Measurements from ENCODE around the gene SSUH2. TPM values are rescaled to one million over a fixed set of nuclear protein-coding genes. Genes with fewer than 3 reads are reported as not detected.
"Not testable (repeated sequence)": the region's sequence is repeated elsewhere in the genome, so short reads cannot be mapped to it uniquely, and the experiment has no call there.

Gene SSUH2, protein sequence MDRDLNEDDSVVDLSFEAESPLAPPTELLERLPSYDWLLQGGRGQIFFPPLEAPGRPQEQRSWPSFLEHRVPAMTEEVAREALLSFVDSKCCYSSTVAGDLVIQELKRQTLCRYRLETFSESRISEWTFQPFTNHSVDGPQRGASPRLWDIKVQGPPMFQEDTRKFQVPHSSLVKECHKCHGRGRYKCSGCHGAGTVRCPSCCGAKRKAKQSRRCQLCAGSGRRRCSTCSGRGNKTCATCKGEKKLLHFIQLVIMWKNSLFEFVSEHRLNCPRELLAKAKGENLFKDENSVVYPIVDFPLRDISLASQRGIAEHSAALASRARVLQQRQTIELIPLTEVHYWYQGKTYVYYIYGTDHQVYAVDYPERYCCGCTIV
- not detected in 2 replicates for total RNA-seq

DNA sequence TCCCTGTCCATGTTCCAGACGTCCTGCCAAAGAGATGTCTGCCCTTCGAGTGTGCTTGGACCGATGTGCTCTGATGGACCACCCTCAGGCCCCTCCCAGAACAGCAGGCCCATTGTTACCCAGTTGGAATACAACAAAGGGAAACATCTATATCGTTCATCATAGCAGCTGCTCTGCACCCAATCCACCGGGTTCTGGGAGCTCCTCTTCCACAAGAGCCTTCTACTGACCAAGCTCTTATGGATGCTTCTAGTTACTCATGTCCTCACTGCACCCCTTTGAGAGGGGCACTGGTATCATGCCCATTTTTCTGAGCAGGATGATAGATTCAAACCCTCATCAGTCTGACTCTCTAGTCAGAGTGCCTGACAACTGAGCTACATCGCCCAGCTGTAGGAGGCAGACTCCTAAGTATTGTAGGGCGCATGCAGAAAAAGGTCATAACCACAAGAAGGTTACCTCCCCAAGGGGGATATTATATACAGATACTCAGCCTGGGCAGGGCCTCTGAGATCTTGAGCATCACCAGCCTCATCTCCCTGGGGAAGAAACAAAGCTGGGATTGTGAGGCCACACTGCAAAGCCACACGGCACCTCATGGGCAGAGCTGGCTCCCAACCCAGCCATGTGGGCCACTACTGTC lies at the start of gene SSUH2:
TSS of gene SSUH2 (minus strand) at position 51 of the 643 bp plus-strand sequence. CDS start at position 11, 40 bp downstream.
- Histone ChIP-seq H3K9me3 (ENCODE audit: low read depth, low read length) (no peaks in the 10 kb centered on the region), H3K36me3 (ENCODE audit: insufficient read depth, low read length) (no peaks in the 10 kb centered on the region), H3K4me2 (ENCODE audit: insufficient read depth, low read length) (no peak within 1 kb of the TSS), H2AFZ (ENCODE audit: low read length) (no peak within 1 kb of the TSS), H3K79me2 (ENCODE audit: insufficient read depth, low read length) (no peaks in the 10 kb centered on the region), H3K27me3 (ENCODE audit: insufficient read depth, low read length) (peaks cover 31% of the 10 kb centered on the region), H3K4me3 (ENCODE audit: insufficient read depth, low read length) (no peak within 1 kb of the TSS), H3K4me1 (ENCODE audit: insufficient read depth, low read length) (no peaks in the 10 kb centered on the region), H4K20me1 (ENCODE audit: insufficient read depth, low read length) (no peaks in the 10 kb centered on the region), H3K27ac (ENCODE audit: low read depth, low read length) (no peak within 1 kb of the TSS)
- TF ChIP-seq, protein P1, sequence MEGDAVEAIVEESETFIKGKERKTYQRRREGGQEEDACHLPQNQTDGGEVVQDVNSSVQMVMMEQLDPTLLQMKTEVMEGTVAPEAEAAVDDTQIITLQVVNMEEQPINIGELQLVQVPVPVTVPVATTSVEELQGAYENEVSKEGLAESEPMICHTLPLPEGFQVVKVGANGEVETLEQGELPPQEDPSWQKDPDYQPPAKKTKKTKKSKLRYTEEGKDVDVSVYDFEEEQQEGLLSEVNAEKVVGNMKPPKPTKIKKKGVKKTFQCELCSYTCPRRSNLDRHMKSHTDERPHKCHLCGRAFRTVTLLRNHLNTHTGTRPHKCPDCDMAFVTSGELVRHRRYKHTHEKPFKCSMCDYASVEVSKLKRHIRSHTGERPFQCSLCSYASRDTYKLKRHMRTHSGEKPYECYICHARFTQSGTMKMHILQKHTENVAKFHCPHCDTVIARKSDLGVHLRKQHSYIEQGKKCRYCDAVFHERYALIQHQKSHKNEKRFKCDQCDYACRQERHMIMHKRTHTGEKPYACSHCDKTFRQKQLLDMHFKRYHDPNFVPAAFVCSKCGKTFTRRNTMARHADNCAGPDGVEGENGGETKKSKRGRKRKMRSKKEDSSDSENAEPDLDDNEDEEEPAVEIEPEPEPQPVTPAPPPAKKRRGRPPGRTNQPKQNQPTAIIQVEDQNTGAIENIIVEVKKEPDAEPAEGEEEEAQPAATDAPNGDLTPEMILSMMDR (IDR thresholded peaks at IDR 0.05; ENCODE audit: extremely low read depth, low read depth, low read length): no peak
- no peak for DNase-seq (ENCODE audit: insufficient read length, low spot score, missing footprints)

DNA sequence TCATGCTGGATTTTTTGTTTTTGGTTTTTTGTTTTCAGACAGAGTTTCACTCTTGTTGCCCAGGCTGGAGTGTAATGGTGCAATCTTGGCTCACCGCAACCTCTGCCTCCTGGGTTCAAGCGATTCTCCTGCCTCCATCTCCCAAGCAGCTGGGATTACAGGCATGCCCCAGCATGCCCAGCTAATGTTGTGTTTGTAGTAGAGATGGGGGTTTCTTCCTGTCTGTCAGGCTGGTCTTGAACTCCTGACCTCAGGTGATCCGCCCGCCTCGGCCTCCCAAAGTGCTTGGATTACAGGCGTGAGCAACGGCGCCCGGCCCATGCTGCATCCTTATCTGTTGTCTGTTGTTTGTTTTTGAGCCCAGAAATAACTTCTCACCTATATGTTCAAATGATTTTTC lies 46.7 kb upstream of the SSUH2 start:
- not testable (repeated sequence) for H3K4me2 ChIP-seq (ENCODE audit: insufficient read depth, low read length); H3K79me2 ChIP-seq (ENCODE audit: insufficient read depth, low read length); H3K27me3 ChIP-seq (ENCODE audit: insufficient read depth, low read length); H3K4me3 ChIP-seq (ENCODE audit: insufficient read depth, low read length); H3K9me3 ChIP-seq (ENCODE audit: low read depth, low read length); H3K27ac ChIP-seq (ENCODE audit: low read depth, low read length); H3K36me3 ChIP-seq (ENCODE audit: insufficient read depth, low read length); H3K4me1 ChIP-seq (ENCODE audit: insufficient read depth, low read length); H2AFZ ChIP-seq (ENCODE audit: low read length); DNase-seq (ENCODE audit: insufficient read length, low spot score, missing footprints); H4K20me1 ChIP-seq (ENCODE audit: insufficient read depth, low read length)

DNA sequence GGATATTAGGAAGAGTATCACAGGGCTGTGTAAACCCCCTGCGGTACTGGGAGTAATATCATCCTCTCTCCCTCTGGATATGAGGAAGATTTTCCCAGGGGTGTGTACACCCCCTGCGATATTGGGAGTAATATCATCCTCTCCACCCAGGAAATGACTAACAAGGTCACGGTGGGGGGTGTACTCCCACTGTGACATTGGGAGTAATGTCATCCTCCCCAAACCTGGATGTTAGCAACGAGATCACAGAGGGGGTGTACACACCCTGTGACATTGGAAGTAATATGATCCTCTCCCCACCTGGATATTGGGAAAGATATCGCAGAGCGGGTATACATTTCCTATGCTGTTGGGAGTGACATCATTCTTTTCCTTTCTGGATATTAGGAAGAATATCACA lies 40.4 kb upstream of the SSUH2 start:
- DNase-seq (ENCODE audit: insufficient read length, low spot score, missing footprints); H4K20me1 ChIP-seq (ENCODE audit: insufficient read depth, low read length); H3K4me2 ChIP-seq (ENCODE audit: insufficient read depth, low read length); H3K36me3 ChIP-seq (ENCODE audit: insufficient read depth, low read length); H2AFZ ChIP-seq (ENCODE audit: low read length); H3K4me1 ChIP-seq (ENCODE audit: insufficient read depth, low read length); H3K27me3 ChIP-seq (ENCODE audit: insufficient read depth, low read length); H3K4me3 ChIP-seq (ENCODE audit: insufficient read depth, low read length); H3K9me3 ChIP-seq (ENCODE audit: low read depth, low read length); H3K27ac ChIP-seq (ENCODE audit: low read depth, low read length); H3K79me2 ChIP-seq (ENCODE audit: insufficient read depth, low read length): not testable (repeated sequence)

DNA sequence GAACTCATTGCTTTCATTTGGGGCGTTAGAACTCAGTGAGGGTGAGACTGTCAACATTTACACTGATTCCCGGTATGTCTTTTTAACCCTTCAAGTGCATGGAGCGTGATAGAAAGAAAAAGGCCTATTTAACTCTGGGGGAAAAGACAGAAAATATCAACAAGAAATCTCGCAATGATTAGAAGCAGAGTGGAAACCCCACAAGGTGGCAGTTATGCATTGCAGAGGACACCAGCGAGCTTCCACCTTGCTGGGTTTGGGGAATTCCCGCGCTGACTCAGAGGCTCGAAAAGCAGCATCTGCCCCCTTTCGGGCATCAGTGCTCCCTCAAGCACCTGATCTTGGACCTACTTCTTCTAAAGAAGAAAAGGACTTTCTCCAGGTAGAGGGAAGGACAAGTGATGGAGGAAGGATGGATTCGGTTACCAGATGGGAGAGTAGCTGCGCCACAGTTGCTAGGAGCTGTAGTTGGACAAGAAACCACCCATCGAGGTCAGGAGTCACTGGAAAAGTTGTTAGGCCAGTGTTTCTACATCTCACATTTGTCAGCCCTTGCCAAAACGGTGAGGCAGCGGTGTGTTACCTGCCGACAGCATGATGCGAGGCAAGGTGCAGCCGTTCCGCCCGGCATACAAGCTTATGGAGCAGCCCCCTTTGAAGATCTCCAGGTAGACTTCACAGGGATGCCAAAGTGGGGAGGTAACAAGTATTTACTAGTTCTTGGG lies 38.4 kb upstream of the SSUH2 start:
- H3K9me3 ChIP-seq (ENCODE audit: low read depth, low read length); DNase-seq (ENCODE audit: insufficient read length, low spot score, missing footprints); H3K4me1 ChIP-seq (ENCODE audit: insufficient read depth, low read length); H3K36me3 ChIP-seq (ENCODE audit: insufficient read depth, low read length); H4K20me1 ChIP-seq (ENCODE audit: insufficient read depth, low read length); H3K27me3 ChIP-seq (ENCODE audit: insufficient read depth, low read length); H3K79me2 ChIP-seq (ENCODE audit: insufficient read depth, low read length); H3K27ac ChIP-seq (ENCODE audit: low read depth, low read length); H3K4me2 ChIP-seq (ENCODE audit: insufficient read depth, low read length); H3K4me3 ChIP-seq (ENCODE audit: insufficient read depth, low read length); H2AFZ ChIP-seq (ENCODE audit: low read length): not testable (repeated sequence)

DNA sequence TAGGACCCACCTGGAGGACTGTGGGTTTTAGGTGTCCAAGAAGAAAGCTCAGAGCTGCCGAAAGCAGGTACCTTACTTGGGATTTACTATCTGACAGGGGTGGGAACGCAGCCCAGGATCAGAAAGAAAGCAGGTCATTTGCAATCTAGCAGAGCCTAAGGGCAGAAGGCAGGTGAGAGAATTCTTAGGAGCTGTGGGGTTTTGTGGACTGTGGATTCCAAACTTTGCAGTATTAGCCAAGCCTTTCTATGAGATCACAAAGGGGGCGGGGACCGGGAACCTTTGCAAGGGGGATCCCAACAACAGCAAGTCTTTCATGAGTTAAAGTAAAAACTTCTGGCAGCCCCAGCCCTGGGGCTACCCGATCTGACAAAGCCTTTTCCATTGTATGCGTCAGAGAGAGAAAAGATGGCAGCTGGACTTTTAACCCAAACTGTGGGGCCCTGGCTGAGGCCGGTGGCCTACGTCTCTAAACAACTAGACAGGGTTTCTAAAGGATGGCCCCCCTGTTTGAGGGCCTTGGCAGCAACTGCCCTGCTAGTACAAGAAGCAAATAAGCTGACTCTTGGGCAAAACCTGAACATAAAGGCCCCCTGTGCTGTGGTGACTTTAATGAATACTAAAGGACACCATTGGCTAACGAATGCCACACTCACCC lies 37.4 kb upstream of the SSUH2 start:
- not testable (repeated sequence) for H3K79me2 ChIP-seq (ENCODE audit: insufficient read depth, low read length); H3K36me3 ChIP-seq (ENCODE audit: insufficient read depth, low read length); H3K27ac ChIP-seq (ENCODE audit: low read depth, low read length); DNase-seq (ENCODE audit: insufficient read length, low spot score, missing footprints); H3K4me2 ChIP-seq (ENCODE audit: insufficient read depth, low read length); H4K20me1 ChIP-seq (ENCODE audit: insufficient read depth, low read length); H3K27me3 ChIP-seq (ENCODE audit: insufficient read depth, low read length); H3K9me3 ChIP-seq (ENCODE audit: low read depth, low read length); H3K4me3 ChIP-seq (ENCODE audit: insufficient read depth, low read length); H2AFZ ChIP-seq (ENCODE audit: low read length); H3K4me1 ChIP-seq (ENCODE audit: insufficient read depth, low read length)
